Sigmoid colon (tissue), 7 donors: ENCODE data around the gene TRIP10. TPM values are rescaled to one million over a fixed set of nuclear protein-coding genes. Genes with fewer than 3 reads are reported as not detected.

ENCODE experiments used
- DNase-seq: peaks from one replicate; pipeline ENCODE4 v3.0.0-alpha.2; 2019
- H3K27ac ChIP-seq, 4 donors: fragments of 200-600 bp; sonication (generic); one replicate each; pipeline ENCODE4 v1.5.1; 2016 to 2019; ENCODE audit warnings: mild to moderate bottlenecking in 1 of 4
- H3K27me3 ChIP-seq, 3 donors: fragments of 200-600 bp; sonication (generic); one replicate each; pipeline ENCODE4 v1.5.1; 2019; ENCODE audit warnings: mild to moderate bottlenecking in 1 of 3
- H3K36me3 ChIP-seq, 4 donors: fragments of 200-600 bp; sonication (generic); one replicate each; pipeline ENCODE4 v1.5.1; 2016 to 2019
- H3K4me1 ChIP-seq, 4 donors: fragments of 200-600 bp; sonication (generic); one replicate each; pipeline ENCODE4 v1.5.1; 2017 to 2019
- H3K4me3 ChIP-seq, 4 donors: fragments of 200-600 bp; sonication (generic); one replicate each; pipeline ENCODE4 v1.5.1; 2017 to 2019; ENCODE audit warnings: mild to moderate bottlenecking in 2 of 4, moderate library complexity in 1 of 4
- H3K9me3 ChIP-seq, 4 donors: fragments of 200-600 bp in 3 of 4; sonication (generic) in 3 of 4; one replicate each; pipeline versions ENCODE4 v1.5.1 to v1.6.1; 2013 to 2019
- EP300 ChIP-seq, 4 donors: sonication (generic); formaldehyde crosslinking; IDR thresholded peaks; one replicate each; pipeline ENCODE4 v1.6.1; 2017; ENCODE audit warnings: antibody characterized with exemption in 4 of 4
- POLR2A ChIP-seq, 2 donors: fragments of 450-650 bp; IDR thresholded peaks; one replicate each; pipeline ENCODE4 v1.6.1; 2016; ENCODE audit warnings: antibody characterized with exemption in 2 of 2, mild to moderate bottlenecking in 2 of 2, moderate library complexity in 2 of 2
- POLR2AphosphoS5 ChIP-seq, 4 donors: sonication (generic); formaldehyde crosslinking; IDR thresholded peaks; one replicate each; pipeline ENCODE4 v1.6.1; 2017; ENCODE audit warnings: antibody characterized with exemption in 4 of 4
- WGBS, 2 donors: extraction: QIAGEN DNeasy Blood & Tissue Kit; methylation state at CpG; one replicate each; pipeline ENCODE4 v1.1.7; 2013; 5-methylcytosine and 5-hydroxymethylcytosine counted together
- intact Hi-C: fragments of 100-400 bp; cut with DNase I; formaldehyde crosslinking; loops from one replicate; pipeline ENCODE4 v1.15.1; 2023
- polyA plus RNA-seq, 3 donors: library from polyadenylated mRNA; stranded (reverse); fragments of 200-250 nt; gene quantifications; one replicate each; pipeline ENCODE4 v1.2.3, GENCODE V29; 2013
- total RNA-seq, 4 donors: library from RNA; depleted of rRNA; stranded (reverse); fragments of >200 nt; gene quantifications; one replicate each; pipeline ENCODE4 v1.1.0, GENCODE V29; 2016
- TF ChIP-seq, protein P1 (sequence below), 4 experiments: fragments of 450-650 bp in 3 of 4; fragments of 200-600 bp in 1 of 4; IDR thresholded peaks; one replicate each; pipeline ENCODE4 v1.5.1; 2016 to 2019; ENCODE audit warnings: antibody characterized with exemption in 4 of 4, mild to moderate bottlenecking in 3 of 4, moderate library complexity in 2 of 4
- donor health status: healthy with polysubstance abuse.
- donor health status: Bipolar disorder and iron deficiency.
- donor health status: healthy.

The TRIP10 gene
- total and polyA plus RNA-seq, 7 donors: 49.5 to 117 (median 76.7) TPM

- Histone ChIP-seq H3K27ac (no peak overlapping the region), H3K9me3 (no peaks in the 10 kb centered on the region), H3K27me3 (no peaks in the 10 kb centered on the region), H3K36me3 (peaks cover 0 to 32% (median 24%) of the 10 kb centered on the region in 4 donors), H3K4me3 (no peak overlapping the region), H3K4me1 (peaks cover 0 to 6% (median 0%) of the 10 kb centered on the region in 4 donors)
- intact Hi-C loops: no loop called here
- TF ChIP-seq POLR2AphosphoS5 (IDR thresholded peaks at IDR 0.05) (peak in 1 of 4 donors; percentile 8), POLR2A (IDR thresholded peaks at IDR 0.05) (no peak), EP300 (IDR thresholded peaks at IDR 0.05) (no peak)
- DNase-seq: peak; percentile 52
- 25 to 63% methylated on average over 8 of the region's 8 CpGs for WGBS, 2 donors
Observed at GRCh38 chr19:6728346-6728745, 11.1 kb upstream of the TRIP10 start.

DNA sequence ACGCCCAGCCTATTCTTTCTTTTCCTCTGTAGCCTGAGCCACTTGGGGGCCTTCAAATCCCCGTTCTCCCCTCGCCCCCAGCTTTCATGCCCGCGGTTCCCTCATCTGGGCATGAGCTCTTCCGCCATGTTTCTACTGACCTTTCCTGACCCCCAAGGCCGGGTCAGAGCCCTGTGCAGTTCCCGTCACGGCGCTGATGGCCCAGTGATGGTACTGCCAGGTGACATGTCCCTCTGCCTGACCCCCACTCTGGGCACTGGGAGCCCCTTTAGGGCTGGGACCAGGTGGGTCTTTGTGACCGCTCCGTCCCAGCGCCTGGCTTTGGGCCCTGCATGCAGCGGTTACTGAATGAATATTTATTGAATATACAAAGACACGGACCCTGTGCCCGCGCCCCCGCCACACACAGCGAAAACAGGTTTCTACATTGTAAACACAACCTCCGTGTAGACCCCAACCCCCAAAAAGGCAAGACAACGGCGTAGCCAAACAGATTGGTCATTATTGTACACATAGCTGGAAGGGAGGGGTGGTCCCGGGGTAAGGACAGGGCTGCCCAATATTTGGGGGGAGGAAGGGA, 9.8 kb upstream of the TRIP10 start:
- intact Hi-C loops: loop anchor here (10.0 kb wide), 3 partner anchors 335 to 1195 kb away; partner anchors contain the start of genes CTXN1, PNPLA6, SNAPC2 and ZNF557
- peak overlapping the region in 1 of 4 donors; percentile 10 for H3K4me3 ChIP-seq
- TF ChIP-seq EP300 (IDR thresholded peaks at IDR 0.05) (no peak), POLR2A (IDR thresholded peaks at IDR 0.05) (no peak), POLR2AphosphoS5 (IDR thresholded peaks at IDR 0.05) (no peak)
- TF ChIP-seq, protein P1, sequence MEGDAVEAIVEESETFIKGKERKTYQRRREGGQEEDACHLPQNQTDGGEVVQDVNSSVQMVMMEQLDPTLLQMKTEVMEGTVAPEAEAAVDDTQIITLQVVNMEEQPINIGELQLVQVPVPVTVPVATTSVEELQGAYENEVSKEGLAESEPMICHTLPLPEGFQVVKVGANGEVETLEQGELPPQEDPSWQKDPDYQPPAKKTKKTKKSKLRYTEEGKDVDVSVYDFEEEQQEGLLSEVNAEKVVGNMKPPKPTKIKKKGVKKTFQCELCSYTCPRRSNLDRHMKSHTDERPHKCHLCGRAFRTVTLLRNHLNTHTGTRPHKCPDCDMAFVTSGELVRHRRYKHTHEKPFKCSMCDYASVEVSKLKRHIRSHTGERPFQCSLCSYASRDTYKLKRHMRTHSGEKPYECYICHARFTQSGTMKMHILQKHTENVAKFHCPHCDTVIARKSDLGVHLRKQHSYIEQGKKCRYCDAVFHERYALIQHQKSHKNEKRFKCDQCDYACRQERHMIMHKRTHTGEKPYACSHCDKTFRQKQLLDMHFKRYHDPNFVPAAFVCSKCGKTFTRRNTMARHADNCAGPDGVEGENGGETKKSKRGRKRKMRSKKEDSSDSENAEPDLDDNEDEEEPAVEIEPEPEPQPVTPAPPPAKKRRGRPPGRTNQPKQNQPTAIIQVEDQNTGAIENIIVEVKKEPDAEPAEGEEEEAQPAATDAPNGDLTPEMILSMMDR (IDR thresholded peaks at IDR 0.05): no peak
- no peak for DNase-seq
- peaks cover 0 to 6% (median 0%) of the 10 kb centered on the region in 4 donors for H3K4me1 ChIP-seq
- 81 to 83% methylated on average over 23 of the region's 23 CpGs for whole genome bisulfite sequencing, 2 donors
- peaks cover 0 to 41% (median 26%) of the 10 kb centered on the region in 4 donors for H3K36me3 ChIP-seq
- no peaks in the 10 kb centered on the region for H3K27me3 ChIP-seq
- no peaks in the 10 kb centered on the region for H3K9me3 ChIP-seq
- H3K27ac ChIP-seq: peak overlapping the region in 1 of 4 donors; percentile 10

DNA sequence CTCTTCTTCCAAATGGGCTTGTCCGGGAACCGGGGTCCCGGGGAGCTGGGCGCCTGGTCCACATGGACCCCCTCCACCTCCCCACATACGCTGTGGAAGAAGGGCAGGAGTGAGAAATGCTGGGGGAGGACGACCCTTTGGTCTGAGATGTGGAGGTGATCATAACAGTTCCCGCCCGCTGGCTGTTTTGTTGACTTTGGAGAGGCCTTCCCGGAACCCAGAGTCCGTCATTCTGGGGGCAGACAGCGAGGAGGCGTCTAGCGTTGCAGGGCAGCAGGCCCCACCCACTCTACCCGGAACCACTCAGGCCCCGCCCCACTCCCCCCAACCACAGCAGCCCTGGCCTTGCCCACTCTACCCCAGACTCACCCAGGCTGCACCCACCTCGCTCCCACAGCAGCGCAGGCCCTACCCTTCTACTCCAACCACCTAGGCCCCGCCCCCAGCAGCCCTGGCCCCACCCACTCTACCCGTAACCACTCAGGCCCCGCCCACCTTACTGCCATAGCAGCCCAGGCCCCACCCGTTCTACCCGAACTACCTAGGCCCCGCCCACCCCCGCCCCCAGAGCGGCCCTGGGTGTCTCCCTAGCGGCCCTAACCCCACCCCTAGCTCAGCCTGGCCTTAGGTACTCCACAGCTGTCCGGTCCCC, 9.2 kb upstream of the TRIP10 start:
- intact Hi-C loops: loop anchor here (10.0 kb wide), 3 partner anchors 335 to 1195 kb away; partner anchors contain the start of genes CTXN1, PNPLA6, SNAPC2 and ZNF557
- Histone ChIP-seq H3K27ac (peak overlapping the region in 1 of 4 donors; percentile 10), H3K36me3 (peaks cover 0 to 41% (median 28%) of the 10 kb centered on the region in 4 donors), H3K4me3 (peak overlapping the region in 1 of 4 donors; percentile 10), H3K27me3 (no peaks in the 10 kb centered on the region), H3K4me1 (peaks cover 0 to 9% (median 3%) of the 10 kb centered on the region in 4 donors), H3K9me3 (no peaks in the 10 kb centered on the region)
- peak; percentile 86 for DNase-seq
- 19 to 65% methylated on average over 27 of the region's 27 CpGs for WGBS, 2 donors
- TF ChIP-seq EP300 (IDR thresholded peaks at IDR 0.05): no peak
- no peak for TF ChIP-seq POLR2A (IDR thresholded peaks at IDR 0.05)
- no peak for TF ChIP-seq POLR2AphosphoS5 (IDR thresholded peaks at IDR 0.05)

GRCh38 chr19:6730941-6731670, 8.4 kb upstream of the TRIP10 start:
- TF ChIP-seq POLR2AphosphoS5 (IDR thresholded peaks at IDR 0.05) (no peak), EP300 (IDR thresholded peaks at IDR 0.05) (no peak)
- Histone ChIP-seq H3K27ac (peak overlapping the region in 1 of 4 donors; percentile 6), H3K36me3 (peaks cover 0 to 41% (median 30%) of the 10 kb centered on the region in 4 donors), H3K4me3 (no peak overlapping the region), H3K27me3 (no peaks in the 10 kb centered on the region), H3K4me1 (peaks cover 0 to 18% (median 11%) of the 10 kb centered on the region in 4 donors), H3K9me3 (no peaks in the 10 kb centered on the region)
- intact Hi-C loops: loop anchor here (10.0 kb wide), 3 partner anchors 334 to 1194 kb away; partner anchors contain the start of genes CTXN1, PNPLA6, SNAPC2 and ZNF557
- WGBS, 2 donors: 72 to 86% methylated on average over 30 of the region's 30 CpGs
- peak; percentile 65 for DNase-seq

- intact Hi-C loops: loop anchor here (10.0 kb wide), 3 partner anchors 333 to 1193 kb away; partner anchors contain the start of genes CTXN1, PNPLA6, SNAPC2 and ZNF557
Observed at GRCh38 chr19:6731822-6732221, 7.7 kb upstream of the TRIP10 start.

More at GRCh38 chr19:6731822-6732221, 7.7 kb upstream of the TRIP10 start:
- WGBS, 2 donors: 92 to 93% methylated on average over 22 of the region's 22 CpGs
- TF ChIP-seq EP300 (IDR thresholded peaks at IDR 0.05) (no peak), POLR2A (IDR thresholded peaks at IDR 0.05) (no peak), POLR2AphosphoS5 (IDR thresholded peaks at IDR 0.05) (no peak)
- TF ChIP-seq, protein P1 (IDR thresholded peaks at IDR 0.05): no peak
- DNase-seq: peak; percentile 54
- Histone ChIP-seq H3K4me3 (no peak overlapping the region), H3K4me1 (peaks cover 0 to 25% (median 16%) of the 10 kb centered on the region in 4 donors), H3K27ac (no peak overlapping the region), H3K36me3 (peaks cover 0 to 41% (median 30%) of the 10 kb centered on the region in 4 donors), H3K27me3 (no peaks in the 10 kb centered on the region), H3K9me3 (no peaks in the 10 kb centered on the region)
